HG03520 (cell line): Measurements from ENCODE around the gene NRXN2.

ENCODE experiments used
- ATAC-seq: cut with Tn5 transposase; IDR thresholded peaks from one replicate; pipeline ENCODE4 v1.9.1; 2021; ENCODE audit warnings: mild to moderate bottlenecking, moderate library complexity; ENCODE audit not compliant: unreplicated experiment

NRXN2 gene

DNA sequence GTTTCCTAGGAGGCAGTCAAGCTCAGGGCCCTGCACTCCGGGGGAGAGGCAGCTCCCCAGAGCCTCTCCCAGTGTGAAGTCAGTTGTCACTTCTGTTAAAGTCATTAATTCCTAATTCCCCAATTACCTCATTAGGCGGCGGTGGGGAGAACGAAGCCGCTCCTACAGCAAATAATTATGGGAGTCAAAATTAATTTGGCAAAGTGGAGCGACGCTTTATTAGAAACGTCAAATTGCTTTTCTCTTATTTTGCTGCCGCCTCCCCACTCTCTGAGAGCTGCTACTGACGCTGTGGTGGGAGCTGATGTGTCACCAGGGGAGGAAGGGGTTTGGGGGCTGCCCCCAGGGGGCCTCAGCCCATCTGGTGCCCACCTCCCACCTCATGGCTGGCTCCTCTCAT is 90.3 kb downstream of the NRXN2 start:
- ATAC-seq = no peak

DNA sequence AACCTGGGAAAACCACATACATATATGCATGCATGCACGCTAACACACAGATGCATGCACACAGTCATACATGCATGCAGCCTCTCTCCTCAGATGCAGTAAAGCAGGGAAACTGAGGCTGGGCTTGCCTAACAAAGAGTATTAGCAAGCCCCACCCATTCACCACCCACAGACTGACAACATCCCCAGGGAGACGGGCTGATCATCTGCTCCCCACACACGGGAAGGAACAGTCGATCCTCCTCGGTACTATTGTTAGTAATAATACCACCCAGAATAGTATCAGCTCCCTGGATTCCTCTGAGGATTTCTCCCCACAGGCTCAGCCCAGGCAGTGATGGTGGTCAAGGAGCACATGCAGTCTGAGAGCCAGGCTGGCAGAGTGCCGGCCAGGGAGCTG is 90.8 kb downstream of the NRXN2 start:
- no peak for ATAC-seq

DNA sequence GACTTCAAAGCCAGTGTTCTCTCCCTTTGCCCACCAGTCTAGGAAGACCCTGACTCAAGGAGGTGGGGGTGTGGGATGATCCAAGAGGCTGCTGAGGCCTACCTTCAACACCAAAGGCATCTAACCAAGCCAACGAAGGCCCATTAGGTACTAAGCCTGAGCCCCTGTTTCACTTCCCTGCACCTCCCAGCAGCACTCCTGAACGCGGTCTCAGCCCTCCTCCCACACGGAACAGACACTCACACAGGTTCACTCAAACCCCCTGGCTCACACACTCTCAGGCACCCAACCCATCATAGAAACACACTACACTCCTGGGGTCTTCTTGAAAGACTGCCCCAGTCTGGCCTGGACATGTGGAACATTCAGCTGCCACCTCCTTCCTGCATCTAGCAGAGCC is 91.3 kb downstream of the NRXN2 start:
- ATAC-seq = no peak

DNA sequence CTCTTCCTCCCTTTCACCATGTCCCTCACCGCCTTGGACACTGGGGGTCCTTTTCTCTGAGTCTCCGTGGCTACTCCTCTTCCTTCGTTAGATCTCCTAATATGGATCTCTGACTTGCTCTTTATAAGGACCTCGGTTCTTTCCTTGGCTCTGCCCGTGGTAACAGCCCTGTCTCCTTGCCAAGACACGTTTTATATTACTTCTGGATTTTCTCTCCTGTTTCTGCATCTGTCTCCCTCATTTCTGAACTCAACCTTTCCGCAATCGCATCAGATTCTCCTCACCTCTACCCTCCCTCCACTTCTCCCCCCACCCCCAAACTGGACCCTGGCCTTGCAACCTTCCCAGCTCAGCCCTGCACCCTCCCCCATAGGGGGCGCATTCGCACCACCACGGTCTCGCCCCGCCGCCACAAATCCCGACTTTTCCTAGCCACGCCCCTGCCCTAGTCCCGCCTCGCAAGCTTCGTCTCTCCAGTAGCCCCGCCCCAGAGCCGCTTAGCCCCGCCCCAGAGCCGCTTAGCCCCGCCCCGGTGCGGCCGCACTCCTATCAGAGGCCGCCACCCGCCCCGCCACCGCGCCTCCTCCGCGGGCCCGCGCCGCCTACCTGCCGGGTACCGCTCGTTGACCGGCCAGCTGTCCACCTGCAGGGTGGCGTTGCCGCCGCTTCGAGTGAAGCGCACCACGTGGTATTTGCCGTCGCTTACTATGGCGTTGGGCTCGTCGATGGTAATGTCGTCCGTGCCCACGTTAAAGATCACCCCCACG is 93.0 kb downstream of the NRXN2 start:
- ATAC-seq = no peak

DNA sequence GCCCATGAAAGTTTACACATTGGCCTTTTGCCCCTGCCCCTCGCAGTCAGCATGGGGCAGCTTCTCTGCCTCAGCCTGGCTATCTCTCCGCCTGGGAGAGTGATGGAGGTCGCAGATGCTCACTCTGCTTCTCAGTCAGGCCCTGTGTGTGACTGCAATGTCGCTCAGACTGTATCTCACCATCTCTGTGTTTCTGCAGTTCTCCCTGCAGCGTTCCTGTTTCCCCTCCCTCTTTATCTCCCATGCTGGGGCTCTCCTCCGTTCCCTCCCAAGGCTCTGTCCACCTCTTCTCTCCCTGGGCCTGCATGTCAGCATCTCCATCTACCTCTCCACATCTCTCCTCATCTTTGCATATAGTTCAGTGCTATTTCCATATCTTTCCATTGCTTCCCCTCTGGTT is 93.9 kb downstream of the NRXN2 start:
- no peak for ATAC-seq

DNA sequence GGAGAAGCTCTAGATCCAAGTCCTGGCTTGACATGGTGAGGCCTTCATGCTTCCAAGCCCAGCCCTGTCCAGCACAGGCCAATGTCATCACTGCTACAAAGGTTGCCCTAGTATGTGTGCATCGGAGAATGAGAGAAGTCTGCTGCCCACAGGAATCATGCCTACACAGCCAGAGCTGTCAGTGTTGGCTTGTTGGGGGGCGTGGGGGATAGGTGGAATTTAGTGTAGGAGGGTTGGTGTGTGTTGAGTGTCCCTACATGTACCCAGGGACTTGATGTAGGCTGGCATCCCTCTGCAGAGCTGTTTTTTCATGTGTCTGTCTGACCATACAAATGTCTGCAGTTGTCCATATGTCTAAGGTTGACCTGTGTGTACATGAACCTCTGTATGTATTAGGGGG is 94.4 kb downstream of the NRXN2 start:
- ATAC-seq = no peak

DNA sequence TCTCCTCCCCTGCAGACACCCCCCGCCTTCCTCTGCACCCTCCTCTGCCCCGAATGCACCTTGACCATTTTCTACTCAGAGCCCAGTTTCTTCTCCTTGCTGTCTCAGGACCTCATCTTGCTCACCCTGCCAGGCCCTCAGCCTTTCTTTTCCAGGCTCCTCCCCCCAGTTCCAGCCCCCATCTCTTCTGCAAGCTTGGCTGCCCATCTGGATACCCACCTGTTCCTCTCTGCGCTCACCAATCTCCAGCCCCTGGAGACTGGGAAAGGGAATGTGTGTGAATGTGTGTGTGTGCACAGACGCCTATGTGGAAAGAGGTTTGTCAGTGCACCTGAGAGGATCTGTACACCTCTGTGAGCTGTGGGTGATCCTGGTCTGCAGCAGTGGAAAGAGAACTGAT is 95.6 kb downstream of the NRXN2 start:
- no peak for ATAC-seq

DNA sequence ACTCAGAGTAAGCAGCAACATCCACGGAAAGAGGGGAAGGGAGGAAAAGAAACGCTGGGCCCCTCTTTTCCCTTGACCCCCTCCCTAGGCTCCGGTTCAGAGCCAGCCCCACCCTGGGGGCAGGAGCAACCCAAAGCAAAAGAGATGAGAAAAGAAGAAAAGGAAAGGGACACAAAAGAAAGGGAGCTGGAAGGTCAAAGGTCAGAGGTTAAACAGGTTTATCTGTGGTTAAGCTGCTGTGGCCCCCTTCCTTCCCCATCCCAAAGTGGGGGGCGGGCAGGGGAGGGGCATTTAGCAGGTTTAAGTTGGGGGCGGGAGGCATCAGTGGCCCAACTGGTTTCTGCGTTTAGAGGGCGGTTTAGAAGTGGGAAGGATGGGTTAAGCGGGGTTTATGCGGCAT is 96.4 kb downstream of the NRXN2 start:
- no peak for ATAC-seq

DNA sequence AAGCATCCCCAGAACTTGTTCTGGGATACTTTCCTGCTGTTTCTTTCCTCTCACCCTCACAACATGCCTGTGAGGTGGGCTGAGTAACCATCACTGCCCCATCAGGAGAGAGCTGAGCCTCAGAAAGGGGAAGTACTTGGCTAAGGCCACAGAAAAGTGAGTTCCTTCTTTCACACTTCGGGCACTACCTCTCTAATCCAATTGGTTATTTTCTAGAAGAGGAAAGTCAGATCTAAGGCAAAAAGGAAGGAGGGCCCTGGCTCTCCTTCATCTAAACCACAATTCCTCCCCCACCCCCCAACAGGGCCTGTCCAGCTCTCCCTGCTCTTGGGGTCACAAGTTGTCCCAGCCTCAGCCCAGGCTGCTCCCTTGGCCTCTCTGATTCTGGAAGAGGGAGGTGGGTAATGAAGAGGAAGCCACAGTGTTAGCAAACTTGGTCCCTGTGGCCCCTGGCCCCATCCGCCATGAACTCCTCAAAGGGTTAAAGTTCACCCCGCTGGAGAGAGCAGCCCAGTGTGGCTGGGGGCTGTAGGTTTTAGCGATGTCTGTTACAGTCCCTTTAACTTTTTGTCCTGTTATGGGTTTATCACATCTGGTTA is 98.0 kb downstream of the NRXN2 start:
- no peak for ATAC-seq

DNA sequence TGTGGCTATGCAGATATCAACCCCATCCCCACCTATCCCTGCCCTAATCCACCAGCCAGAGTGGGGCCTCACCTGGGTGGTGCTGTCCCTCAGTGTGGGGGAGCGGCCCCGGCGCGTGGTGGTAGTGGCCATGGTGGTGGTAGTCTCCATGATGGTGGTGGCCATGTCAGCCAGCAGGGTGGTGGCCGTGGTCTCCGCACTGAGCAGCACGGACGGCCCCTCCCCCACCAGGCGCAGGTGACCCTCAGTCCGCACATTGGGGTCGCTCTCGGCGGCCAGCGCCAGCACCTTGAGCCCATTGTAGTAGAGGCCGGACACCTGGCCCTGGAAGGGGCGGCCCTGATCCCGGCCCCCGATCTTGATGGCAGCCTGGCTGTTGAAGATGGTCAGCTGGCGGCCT is 100.3 kb downstream of the NRXN2 start:
- ATAC-seq = no peak

DNA sequence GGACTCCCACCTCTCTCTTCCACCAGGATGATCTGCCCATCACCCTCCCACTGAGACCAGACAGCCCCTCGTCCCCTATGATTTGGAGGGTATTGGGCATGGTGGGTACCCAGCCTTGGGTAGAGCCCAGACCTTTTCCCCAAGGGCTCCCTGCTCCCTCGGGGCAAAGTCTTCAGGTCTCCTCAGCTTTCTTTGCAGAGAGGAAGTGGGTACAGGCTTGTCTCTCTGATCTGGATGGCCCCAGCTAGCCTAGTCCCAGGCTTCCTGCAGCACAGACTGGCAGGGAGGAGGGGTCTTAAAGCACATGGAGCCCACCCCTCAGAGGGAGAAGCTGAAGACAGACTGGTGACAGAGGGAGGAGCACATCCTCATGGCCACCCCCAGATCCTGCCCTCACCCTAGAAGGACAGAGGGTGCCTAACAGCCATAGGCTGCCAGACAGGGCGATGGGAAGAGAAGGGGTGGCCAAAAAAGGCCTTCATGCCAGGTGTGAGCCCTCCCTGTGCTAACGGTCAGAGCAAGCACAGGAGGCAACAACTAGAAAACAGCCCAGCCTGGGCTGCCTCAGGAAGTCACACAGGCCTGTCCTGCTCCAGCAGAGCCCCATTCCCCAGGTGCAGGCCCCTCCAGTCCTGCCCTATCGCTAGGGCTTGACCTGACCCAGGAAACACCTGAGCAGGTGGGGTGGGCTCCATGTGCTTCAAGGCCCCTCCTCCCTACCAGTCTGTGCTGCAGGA is 101.5 kb downstream of the NRXN2 start:
- no peak for ATAC-seq

DNA sequence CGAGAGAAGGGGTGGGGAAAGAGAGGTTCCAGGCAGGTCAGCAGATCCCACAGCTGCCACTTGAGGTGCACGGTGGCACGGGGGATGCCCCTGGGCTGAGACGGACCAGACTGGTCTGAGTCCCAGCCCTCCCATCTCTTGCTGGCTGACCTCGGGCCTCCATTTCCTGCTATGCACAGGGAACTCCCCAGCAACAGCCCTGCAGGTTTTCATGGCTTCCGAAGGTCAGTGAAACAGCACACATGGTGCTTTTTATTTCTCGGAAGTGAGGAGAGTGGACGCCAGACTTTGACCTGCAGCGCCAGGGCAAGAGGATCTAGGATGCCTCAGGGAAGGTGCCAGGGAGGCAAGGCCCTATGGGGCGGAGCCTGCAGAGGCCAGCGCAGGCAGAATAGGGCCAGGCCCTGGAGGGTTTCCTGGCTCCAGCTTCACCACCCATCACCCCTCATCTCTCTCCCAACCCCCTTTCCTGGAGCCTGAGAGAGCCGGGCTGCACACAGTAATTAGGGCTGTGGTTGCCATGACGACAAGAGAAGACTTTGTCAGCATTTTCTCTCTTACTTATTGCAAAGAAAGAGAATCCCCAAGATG is 102.5 kb downstream of the NRXN2 start:
- no peak for ATAC-seq

DNA sequence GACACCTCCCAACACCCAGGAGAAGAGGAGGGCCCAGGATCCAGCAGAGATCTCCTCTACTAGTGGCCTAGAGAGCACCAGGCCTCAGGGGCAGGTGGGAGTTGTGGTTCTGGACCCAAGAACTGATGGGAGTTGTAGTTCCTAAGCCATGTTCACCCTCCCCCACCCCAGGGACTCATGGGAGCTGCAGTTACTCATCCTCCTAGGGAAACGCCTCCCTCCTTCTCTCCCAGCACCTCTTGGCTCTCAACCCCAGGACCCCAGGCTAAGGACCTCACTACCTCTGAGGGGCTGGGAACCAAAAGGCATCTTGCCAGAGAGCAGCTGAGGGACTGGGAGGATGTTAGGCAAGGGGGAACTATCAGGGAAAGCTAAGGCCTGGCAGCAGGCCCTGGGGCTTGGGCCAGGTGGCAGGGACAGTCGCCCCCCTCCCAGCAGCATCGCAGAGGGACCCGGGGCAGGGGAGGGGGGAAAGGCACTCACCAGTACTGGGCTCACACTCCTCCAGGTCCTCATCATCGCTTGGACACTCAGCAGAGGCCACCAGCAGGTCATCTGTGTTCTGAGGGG is 103.1 kb downstream of the NRXN2 start:
- ATAC-seq = no peak

DNA sequence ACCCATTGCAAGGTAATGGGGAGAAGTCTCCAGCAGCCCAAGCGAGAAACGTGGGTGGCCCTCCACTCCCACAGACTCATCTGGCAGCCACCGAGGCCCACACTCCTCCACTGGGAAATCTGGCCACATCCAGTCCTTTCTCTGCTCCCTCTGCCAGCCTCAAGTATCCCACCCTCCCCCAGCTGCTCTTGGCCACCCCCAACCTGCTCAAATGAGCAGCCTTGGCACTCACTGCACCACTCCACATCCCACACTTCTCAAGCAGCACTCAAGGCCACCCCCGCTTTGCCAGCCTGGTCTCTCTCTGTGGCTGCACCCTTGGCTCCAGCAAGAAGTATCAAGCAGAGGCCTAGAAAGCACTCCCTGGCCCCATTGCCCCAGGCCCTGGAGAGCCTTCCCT is 103.8 kb downstream of the NRXN2 start:
- ATAC-seq = no peak

DNA sequence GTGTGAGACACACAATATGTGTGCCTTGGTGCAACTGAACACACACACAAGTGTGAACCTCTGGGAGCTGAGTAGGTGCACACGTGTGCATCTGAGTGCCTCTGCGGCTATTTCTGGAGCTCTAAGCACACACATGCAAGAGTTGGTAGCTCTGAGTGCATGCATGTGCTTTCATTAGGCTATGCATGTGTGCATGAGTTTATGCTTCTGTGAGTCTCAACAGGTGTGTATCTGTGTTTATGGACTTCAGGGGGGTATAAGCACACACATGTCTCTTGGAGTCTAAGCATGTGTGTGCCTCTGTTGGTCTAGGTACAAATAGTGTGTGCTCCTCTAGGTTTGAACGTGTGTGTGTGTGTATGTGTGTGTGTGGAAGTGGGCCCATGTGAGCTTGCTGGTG is 106.2 kb downstream of the NRXN2 start:
- no peak for ATAC-seq

DNA sequence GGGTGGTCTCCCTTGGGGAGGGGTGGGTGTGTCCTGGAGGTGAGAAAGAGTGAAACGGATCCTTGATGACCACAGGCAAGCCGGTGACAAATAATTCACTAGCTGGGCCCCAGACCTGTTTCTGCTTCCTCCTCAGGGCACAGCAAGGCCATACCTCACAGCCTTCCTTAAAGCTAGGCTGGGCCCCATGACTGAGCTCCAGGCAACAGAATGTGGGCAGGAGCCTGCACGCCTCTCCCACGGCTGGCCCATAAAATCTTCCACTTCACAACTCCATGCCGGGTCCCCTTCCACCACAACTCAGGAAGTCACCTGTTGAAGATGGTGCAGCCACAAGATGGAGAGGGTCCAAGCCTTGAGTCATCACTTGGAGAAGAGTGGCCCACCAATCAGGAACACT is 108.1 kb downstream of the NRXN2 start:
- ATAC-seq = no peak

DNA sequence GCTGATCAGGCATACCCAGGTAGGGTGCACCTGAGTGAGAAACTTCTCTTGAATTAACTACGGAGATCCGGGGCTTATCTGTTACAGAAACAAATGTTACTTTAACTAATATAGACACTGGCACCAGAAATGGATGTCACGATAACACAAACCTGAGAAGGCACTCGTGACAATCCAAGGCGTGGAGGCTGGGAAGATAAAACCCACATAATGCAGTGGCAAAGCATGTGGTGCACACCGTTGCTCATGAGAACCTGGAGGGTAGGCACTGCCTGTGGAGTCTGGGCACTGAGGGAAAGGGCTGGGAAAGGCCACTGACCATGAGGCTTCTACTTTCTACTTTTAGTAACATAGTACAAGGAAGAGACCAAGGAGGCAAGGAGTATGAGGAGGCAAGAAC is 109.3 kb downstream of the NRXN2 start:
- no peak for ATAC-seq

DNA sequence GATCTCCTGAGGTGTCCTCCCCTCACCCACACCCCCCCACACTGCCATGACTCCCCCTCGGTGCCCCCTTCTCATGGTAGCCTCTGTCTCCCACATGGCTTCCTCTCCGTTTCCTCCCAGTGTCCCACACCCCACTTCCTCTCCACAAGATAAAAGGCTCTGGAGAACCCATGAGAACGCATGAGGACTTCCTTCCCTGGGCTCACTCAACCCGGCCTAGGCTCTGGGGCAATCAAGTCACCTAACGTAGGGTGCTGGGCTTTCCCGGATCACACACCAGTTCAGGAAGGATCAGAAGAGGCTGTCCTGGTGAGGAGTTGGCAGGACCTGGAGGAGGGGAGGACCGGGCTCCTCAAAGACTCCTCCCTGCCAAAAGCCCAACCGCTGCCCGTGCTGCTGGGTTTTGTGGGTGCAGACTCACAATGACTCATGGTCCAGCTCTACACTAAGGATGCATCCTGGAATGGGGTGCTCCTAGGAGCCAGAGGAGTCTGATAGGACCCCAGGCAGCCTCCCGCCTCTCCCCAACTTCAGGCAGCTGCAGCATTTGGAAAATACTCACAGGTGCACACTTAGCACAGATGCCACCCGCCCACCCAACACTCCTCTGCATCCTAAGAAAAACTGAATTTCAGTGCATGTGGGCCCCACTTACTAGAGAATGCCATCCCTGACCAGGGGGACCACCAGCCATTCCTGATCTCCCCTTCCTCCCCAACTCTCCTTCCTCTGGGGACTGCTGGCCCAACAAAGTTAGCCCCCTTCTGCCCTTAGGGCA is 110.9 kb downstream of the NRXN2 start:
- no peak for ATAC-seq

DNA sequence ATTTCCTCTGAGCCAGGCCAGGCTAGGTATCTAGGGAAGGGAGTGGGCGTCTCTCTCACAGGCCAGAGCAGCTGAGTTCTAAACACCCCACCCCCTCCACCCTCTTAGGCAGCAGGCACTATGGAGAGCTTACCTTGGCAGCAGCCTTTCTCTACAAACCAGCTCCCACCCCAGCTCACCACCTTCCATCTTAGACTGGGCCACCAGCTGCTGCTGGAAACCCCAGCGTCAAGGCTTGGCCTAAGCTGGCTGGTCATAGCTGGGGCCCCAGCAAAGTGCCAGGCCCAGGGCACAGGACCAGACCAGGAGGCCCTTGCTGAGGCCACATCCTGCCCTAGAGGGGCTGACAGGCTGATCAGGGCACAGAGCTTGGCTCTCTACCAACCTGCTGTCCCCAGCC is 111.8 kb downstream of the NRXN2 start:
- ATAC-seq = no peak

DNA sequence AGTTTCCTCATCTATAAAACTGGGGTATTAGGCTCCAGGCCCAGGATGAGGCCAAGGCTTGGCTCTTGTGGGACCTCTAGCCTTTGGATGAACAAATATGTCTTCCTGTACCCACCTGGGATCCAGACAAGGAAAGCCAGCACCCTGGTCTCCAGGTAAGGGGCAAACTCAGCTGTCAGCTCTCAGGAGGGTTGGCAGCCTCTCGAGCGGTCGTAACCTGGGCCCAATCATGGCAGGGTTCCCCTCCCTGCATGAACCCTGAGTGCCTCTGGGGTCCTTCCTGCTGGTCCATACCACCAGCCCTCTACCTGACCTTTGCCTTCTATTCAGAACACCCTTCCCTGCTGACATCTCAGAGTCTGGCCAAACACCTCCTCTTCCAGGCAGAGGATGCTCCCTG is 112.4 kb downstream of the NRXN2 start:
- no peak for ATAC-seq
